Right ventricle myocardium superior (tissue), 1 donor: ENCODE measurements around the gene NEXMIF. TPM values are rescaled to one million over a fixed set of nuclear protein-coding genes. Genes with fewer than 3 reads are reported as not detected.
"Not testable (repeated sequence)": the region's sequence is repeated elsewhere in the genome, so short reads cannot be mapped to it uniquely, and the experiment has no call there.

ENCODE experiments used
- ATAC-seq: fragments of 200-7000 bp; cut with Tn5 transposase; one replicate; pipeline ENCODE4 v1.9.1; 2020; ENCODE audit warnings: mild to moderate bottlenecking; ENCODE audit not compliant: poor library complexity
- DNase-seq: peaks from one replicate; pipeline ENCODE4 v3.0.0-alpha.2; 2020
- intact Hi-C: fragments of 100-400 bp; cut with DNase I; formaldehyde crosslinking; loops from one replicate; pipeline ENCODE4 v1.11.2; 2022
- long read RNA-seq: library from polyadenylated mRNA; unstranded; transcript quantifications from one replicate; pipeline ENCODE4 v2.0.0, GENCODE V29; 2021
- total RNA-seq: library from RNA; stranded (reverse); fragmentation: NEBNext Ultra II Directional; extraction: Animal tissue kit (Norgen Biotek cat#: 25700); gene quantifications from one replicate; pipeline ENCODE4 v1.2.1, GENCODE V29; 2021
- donor health status: DM: no; HTN: yes; CAD: no; lungs with severe emphysema.

The NEXMIF gene
- 0.16 TPM for total RNA-seq
- long read RNA-seq, result 0 reads

- DNase-seq (peak; percentile 41), ATAC-seq (peak; percentile 90)
- intact Hi-C loops, result no loop called here
These were observed at the start of gene NEXMIF for GRCh38 chrX:74925225-74926088. Gene NEXMIF, minus strand, starts transcription at chrX:74925452.

- ATAC-seq, intact Hi-C loops, DNase-seq: not testable (repeated sequence)
These were observed 36.7 kb upstream of the NEXMIF start for GRCh38 chrX:74961962-74962361.

GRCh38 chrX:74949717-74950116 lies 24.5 kb upstream of the NEXMIF start:
- DNase-seq, result no peak
- intact Hi-C loops, result no loop called here
- ATAC-seq, result no peak

GRCh38 chrX:74940414-74940813 lies 15.2 kb upstream of the NEXMIF start:
- DNase-seq (no peak), ATAC-seq (no peak)
- intact Hi-C loops, result no loop called here

GRCh38 chrX:74931214-74931613 lies 6.0 kb upstream of the NEXMIF start:
- DNase-seq (no peak), ATAC-seq (no peak)
- intact Hi-C loops, result no loop called here

GRCh38 chrX:74924449-74925224 lies 615 bp downstream of the NEXMIF start:
- peak; percentile 91 for ATAC-seq
- DNase-seq, result peak; percentile 39
- intact Hi-C loops, result no loop called here

- DNase-seq (peak; percentile 34), ATAC-seq (peak; percentile 19)
- intact Hi-C loops, result no loop called here
These were observed 1.3 kb downstream of the NEXMIF start for GRCh38 chrX:74923942-74924448.

GRCh38 chrX:74922922-74923543 lies 2.2 kb downstream of the NEXMIF start:
- ATAC-seq (no peak), DNase-seq (no peak)
- intact Hi-C loops, result no loop called here

GRCh38 chrX:74911494-74911893 lies 13.8 kb downstream of the NEXMIF start:
- ATAC-seq, result no peak
- DNase-seq, result no peak
- intact Hi-C loops, result no loop called here

GRCh38 chrX:74906417-74906816 lies 18.8 kb downstream of the NEXMIF start:
- DNase-seq (no peak), ATAC-seq (no peak)
- intact Hi-C loops, result no loop called here

- no peak for ATAC-seq
- intact Hi-C loops, result no loop called here
These were observed 22.4 kb downstream of the NEXMIF start for GRCh38 chrX:74902806-74903205.

GRCh38 chrX:74892561-74892960 lies 32.7 kb downstream of the NEXMIF start:
- ATAC-seq, result no peak

More at GRCh38 chrX:74902806-74903205, 22.4 kb downstream of the NEXMIF start:
- no peak for DNase-seq

GRCh38 chrX:74890676-74891430 lies 34.4 kb downstream of the NEXMIF start:
- DNase-seq (no peak), ATAC-seq (no peak)
- intact Hi-C loops, result no loop called here

More at GRCh38 chrX:74892561-74892960, 32.7 kb downstream of the NEXMIF start:
- no peak for DNase-seq
- intact Hi-C loops, result no loop called here

GRCh38 chrX:74882383-74882782 lies 42.9 kb downstream of the NEXMIF start:
- DNase-seq, ATAC-seq, intact Hi-C loops: not testable (repeated sequence)

GRCh38 chrX:74865725-74866124 lies 59.5 kb downstream of the NEXMIF start:
- DNase-seq (no peak), ATAC-seq (no peak)
- intact Hi-C loops, result no loop called here

GRCh38 chrX:74853255-74853654 lies 72.0 kb downstream of the NEXMIF start:
- DNase-seq (no peak), ATAC-seq (no peak)
- intact Hi-C loops, result no loop called here

- DNase-seq (no peak), ATAC-seq (no peak)
- intact Hi-C loops, result no loop called here
These were observed 89.7 kb downstream of the NEXMIF start for GRCh38 chrX:74835566-74835965.

GRCh38 chrX:74819797-74820196 lies 105.5 kb downstream of the NEXMIF start:
- intact Hi-C loops, DNase-seq, ATAC-seq: not testable (repeated sequence)
